ENCODE data around the gene MCM6.

Gene MCM6

DNA sequence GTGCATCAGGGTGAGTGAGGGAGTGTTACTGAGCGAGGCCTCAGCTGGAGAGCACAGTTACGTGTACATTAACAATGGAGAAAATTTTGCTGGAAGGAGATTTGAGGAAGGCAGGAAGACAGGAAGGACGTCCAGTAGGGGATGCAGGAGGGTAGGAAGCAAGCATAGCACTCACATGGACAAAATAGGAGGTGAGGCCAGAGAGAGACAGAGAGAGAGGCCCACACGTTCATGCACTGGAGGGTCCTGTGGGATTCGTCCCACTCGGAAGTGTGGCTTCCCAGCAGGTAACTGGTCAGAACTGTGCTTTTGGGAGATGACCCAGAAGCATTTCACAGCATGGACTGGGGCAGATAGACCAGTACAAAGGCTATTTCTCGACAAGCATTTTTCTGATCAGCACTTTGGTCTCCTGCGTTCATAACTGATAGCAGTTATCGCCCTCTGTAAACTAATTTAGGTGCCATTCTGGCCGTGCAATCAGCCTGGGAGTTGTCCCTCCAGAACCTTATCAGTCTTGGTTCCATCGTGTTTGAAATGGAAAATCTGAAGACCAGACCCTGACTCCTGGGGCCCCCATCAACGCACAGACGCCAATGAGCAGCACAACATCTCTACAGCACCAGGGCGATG lies 44.9 kb downstream of the MCM6 start:
- Histone ChIP-seq H3K36me3 (ENCODE audit: control insufficient read depth, insufficient read depth, low read length) (no peaks in the 10 kb centered on the region), H3K4me1 (ENCODE audit: control insufficient read depth, insufficient read depth, low read length) (no peaks in the 10 kb centered on the region), H3K9ac (ENCODE audit: low read length) (no peak overlapping the region), H3K4me3 (ENCODE audit: low read length) (no peak overlapping the region), H3K27me3 (ENCODE audit: control insufficient read depth, insufficient read depth, low read length) (no peaks in the 10 kb centered on the region), H3K27ac (ENCODE audit: low read depth, low read length) (no peak overlapping the region)

- Histone ChIP-seq H3K9ac (ENCODE audit: low read length) (no peak overlapping the region), H3K27ac (ENCODE audit: low read depth, low read length) (no peak overlapping the region), H3K4me1 (ENCODE audit: control insufficient read depth, insufficient read depth, low read length) (no peaks in the 10 kb centered on the region)
These were observed 46.7 kb downstream of the MCM6 start for GRCh38 chr2:135829378-135830135.

GRCh38 chr2:135826544-135826943 lies 49.7 kb downstream of the MCM6 start:
- H3K27ac ChIP-seq (ENCODE audit: low read depth, low read length): no peak overlapping the region
- no peaks in the 10 kb centered on the region for H3K27me3 ChIP-seq (ENCODE audit: control insufficient read depth, insufficient read depth, low read length)
- H3K4me3 ChIP-seq (ENCODE audit: low read length): no peak overlapping the region
- no peaks in the 10 kb centered on the region for H3K4me1 ChIP-seq (ENCODE audit: control insufficient read depth, insufficient read depth, low read length)
- H3K36me3 ChIP-seq (ENCODE audit: control insufficient read depth, insufficient read depth, low read length): no peaks in the 10 kb centered on the region
- H3K9ac ChIP-seq (ENCODE audit: low read length): no peak overlapping the region

More at GRCh38 chr2:135829378-135830135, 46.7 kb downstream of the MCM6 start:
- no peaks in the 10 kb centered on the region for H3K27me3 ChIP-seq (ENCODE audit: control insufficient read depth, insufficient read depth, low read length)
- no peaks in the 10 kb centered on the region for H3K36me3 ChIP-seq (ENCODE audit: control insufficient read depth, insufficient read depth, low read length)
- no peak overlapping the region for H3K4me3 ChIP-seq (ENCODE audit: low read length)

- no peak overlapping the region for H3K27ac ChIP-seq (ENCODE audit: low read depth, low read length)
- H3K4me3 ChIP-seq (ENCODE audit: low read length): no peak overlapping the region
- no peak overlapping the region for H3K9ac ChIP-seq (ENCODE audit: low read length)
- H3K36me3 ChIP-seq (ENCODE audit: control insufficient read depth, insufficient read depth, low read length): no peaks in the 10 kb centered on the region
- no peaks in the 10 kb centered on the region for H3K27me3 ChIP-seq (ENCODE audit: control insufficient read depth, insufficient read depth, low read length)
- H3K4me1 ChIP-seq (ENCODE audit: control insufficient read depth, insufficient read depth, low read length): no peaks in the 10 kb centered on the region
These were observed 50.6 kb downstream of the MCM6 start for GRCh38 chr2:135825550-135826176.

GRCh38 chr2:135825131-135825530 lies 51.1 kb downstream of the MCM6 start:
- Histone ChIP-seq H3K9ac (ENCODE audit: low read length) (no peak overlapping the region), H3K27ac (ENCODE audit: low read depth, low read length) (no peak overlapping the region), H3K36me3 (ENCODE audit: control insufficient read depth, insufficient read depth, low read length) (no peaks in the 10 kb centered on the region), H3K4me1 (ENCODE audit: control insufficient read depth, insufficient read depth, low read length) (no peaks in the 10 kb centered on the region), H3K27me3 (ENCODE audit: control insufficient read depth, insufficient read depth, low read length) (no peaks in the 10 kb centered on the region), H3K4me3 (ENCODE audit: low read length) (no peak overlapping the region)

DNA sequence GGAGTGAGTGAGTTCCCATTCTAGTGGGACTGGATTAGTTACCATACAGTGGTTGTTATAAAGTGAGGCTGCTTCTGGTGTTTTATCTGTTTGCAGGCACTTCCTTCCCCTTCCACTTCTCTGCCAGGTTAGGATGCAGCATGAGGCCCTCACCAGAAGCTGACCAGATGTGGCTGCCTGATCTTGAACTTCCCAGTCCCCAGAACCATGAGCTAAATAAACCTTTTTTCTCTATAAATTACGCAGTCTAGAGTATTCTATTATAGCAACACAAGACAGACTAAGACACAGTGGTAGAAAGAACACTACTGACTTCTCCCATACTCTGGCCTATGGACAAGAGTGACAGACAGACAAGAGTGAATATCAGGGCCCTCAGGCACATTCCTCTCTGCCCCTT lies 53.4 kb downstream of the MCM6 start:
- Histone ChIP-seq H3K27ac (ENCODE audit: low read depth, low read length) (no peak overlapping the region), H3K4me1 (ENCODE audit: control insufficient read depth, insufficient read depth, low read length) (no peaks in the 10 kb centered on the region)

DNA sequence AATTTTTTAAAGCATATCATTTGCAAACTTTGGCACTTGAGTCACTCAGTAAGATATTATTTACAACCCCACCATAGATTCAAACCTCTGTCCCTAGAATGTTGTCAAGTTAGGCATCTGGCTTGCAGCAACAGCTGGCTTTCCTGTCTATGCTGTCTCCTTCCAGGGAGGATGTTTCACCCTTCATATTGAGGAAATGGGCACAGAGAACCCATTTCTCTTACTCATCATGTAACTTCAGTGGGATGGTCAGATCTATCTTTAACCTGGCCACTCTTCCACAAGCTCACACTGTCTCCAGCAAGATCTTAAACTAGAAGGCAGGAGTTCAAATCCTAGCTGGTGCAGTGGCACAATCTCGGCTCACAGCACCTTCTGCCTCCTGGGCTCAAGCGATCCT lies 55.1 kb downstream of the MCM6 start:
- H3K27me3 ChIP-seq (ENCODE audit: control insufficient read depth, insufficient read depth, low read length): no peaks in the 10 kb centered on the region
- no peaks in the 10 kb centered on the region for H3K4me1 ChIP-seq (ENCODE audit: control insufficient read depth, insufficient read depth, low read length)
- H3K4me3 ChIP-seq (ENCODE audit: low read length): no peak overlapping the region
- H3K27ac ChIP-seq (ENCODE audit: low read depth, low read length): no peak overlapping the region
- H3K36me3 ChIP-seq (ENCODE audit: control insufficient read depth, insufficient read depth, low read length): no peaks in the 10 kb centered on the region
- no peak overlapping the region for H3K9ac ChIP-seq (ENCODE audit: low read length)

More for the DNA sequence above, 53.4 kb downstream of the MCM6 start:
- Histone ChIP-seq H3K27me3 (ENCODE audit: control insufficient read depth, insufficient read depth, low read length) (no peaks in the 10 kb centered on the region), H3K4me3 (ENCODE audit: low read length) (no peak overlapping the region), H3K9ac (ENCODE audit: low read length) (no peak overlapping the region), H3K36me3 (ENCODE audit: control insufficient read depth, insufficient read depth, low read length) (no peaks in the 10 kb centered on the region)

DNA sequence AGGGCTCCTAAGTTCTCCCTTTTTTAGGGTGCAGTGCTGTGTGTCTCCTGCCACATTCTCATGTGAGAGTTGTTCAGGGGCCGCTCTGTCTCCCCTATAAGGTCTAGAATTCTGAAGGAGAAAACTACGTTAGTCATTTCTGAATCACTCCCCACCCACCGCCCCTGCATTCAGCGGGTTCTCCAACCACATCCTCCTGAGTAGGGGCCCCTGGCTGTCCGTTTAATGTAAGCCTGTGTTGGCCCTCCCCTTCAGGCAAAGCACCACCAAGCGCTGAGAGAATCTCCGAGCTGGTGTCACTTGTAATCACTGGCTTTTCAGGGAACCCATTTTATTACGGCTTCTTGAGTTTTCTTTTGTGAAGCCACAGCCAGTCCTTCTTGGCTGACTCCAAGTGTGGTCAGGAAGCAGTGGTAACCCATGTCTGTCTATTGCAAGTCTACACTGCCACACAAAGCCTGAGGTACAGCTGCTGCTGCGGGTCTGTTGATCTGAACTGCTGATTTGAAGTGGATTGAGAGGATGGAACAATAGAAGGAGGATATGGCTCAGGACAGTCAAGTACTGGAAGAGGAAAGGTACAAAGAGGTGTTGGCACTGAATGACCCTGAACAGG lies 56.1 kb downstream of the MCM6 start:
- Histone ChIP-seq H3K27ac (ENCODE audit: low read depth, low read length) (no peak overlapping the region), H3K4me3 (ENCODE audit: low read length) (no peak overlapping the region), H3K9ac (ENCODE audit: low read length) (no peak overlapping the region), H3K27me3 (ENCODE audit: control insufficient read depth, insufficient read depth, low read length) (no peaks in the 10 kb centered on the region), H3K4me1 (ENCODE audit: control insufficient read depth, insufficient read depth, low read length) (no peaks in the 10 kb centered on the region), H3K36me3 (ENCODE audit: control insufficient read depth, insufficient read depth, low read length) (no peaks in the 10 kb centered on the region)

- Histone ChIP-seq H3K4me1 (ENCODE audit: control insufficient read depth, insufficient read depth, low read length) (no peaks in the 10 kb centered on the region), H3K27ac (ENCODE audit: low read depth, low read length) (no peak overlapping the region), H3K9ac (ENCODE audit: low read length) (no peak overlapping the region), H3K36me3 (ENCODE audit: control insufficient read depth, insufficient read depth, low read length) (no peaks in the 10 kb centered on the region), H3K4me3 (ENCODE audit: low read length) (no peak overlapping the region), H3K27me3 (ENCODE audit: control insufficient read depth, insufficient read depth, low read length) (no peaks in the 10 kb centered on the region)
These were observed 57.2 kb downstream of the MCM6 start for GRCh38 chr2:135818937-135819610.

GRCh38 chr2:135817951-135818350 lies 58.3 kb downstream of the MCM6 start:
- H3K27ac ChIP-seq (ENCODE audit: low read depth, low read length): no peak overlapping the region
- H3K27me3 ChIP-seq (ENCODE audit: control insufficient read depth, insufficient read depth, low read length): no peaks in the 10 kb centered on the region
- H3K36me3 ChIP-seq (ENCODE audit: control insufficient read depth, insufficient read depth, low read length): no peaks in the 10 kb centered on the region
- no peak overlapping the region for H3K9ac ChIP-seq (ENCODE audit: low read length)
- H3K4me1 ChIP-seq (ENCODE audit: control insufficient read depth, insufficient read depth, low read length): no peaks in the 10 kb centered on the region
- H3K4me3 ChIP-seq (ENCODE audit: low read length): no peak overlapping the region

GRCh38 chr2:135817466-135817865 lies 58.8 kb downstream of the MCM6 start:
- Histone ChIP-seq H3K4me3 (ENCODE audit: low read length) (no peak overlapping the region), H3K36me3 (ENCODE audit: control insufficient read depth, insufficient read depth, low read length) (no peaks in the 10 kb centered on the region), H3K4me1 (ENCODE audit: control insufficient read depth, insufficient read depth, low read length) (no peaks in the 10 kb centered on the region), H3K9ac (ENCODE audit: low read length) (no peak overlapping the region), H3K27ac (ENCODE audit: low read depth, low read length) (no peak overlapping the region), H3K27me3 (ENCODE audit: control insufficient read depth, insufficient read depth, low read length) (no peaks in the 10 kb centered on the region)

GRCh38 chr2:135815269-135815668 lies 61.0 kb downstream of the MCM6 start:
- Histone ChIP-seq H3K4me1 (ENCODE audit: control insufficient read depth, insufficient read depth, low read length) (no peaks in the 10 kb centered on the region), H3K36me3 (ENCODE audit: control insufficient read depth, insufficient read depth, low read length) (no peaks in the 10 kb centered on the region), H3K9ac (ENCODE audit: low read length) (no peak overlapping the region), H3K27me3 (ENCODE audit: control insufficient read depth, insufficient read depth, low read length) (no peaks in the 10 kb centered on the region), H3K27ac (ENCODE audit: low read depth, low read length) (no peak overlapping the region), H3K4me3 (ENCODE audit: low read length) (no peak overlapping the region)
